HG03066 (cell line): Measurements from ENCODE around the gene PDCD10.

Source experiments
- ATAC-seq: cut with Tn5 transposase; IDR thresholded peaks from one replicate; pipeline ENCODE4 v1.9.1; 2021; ENCODE audit warnings: low read depth; ENCODE audit not compliant: unreplicated experiment

PDCD10 gene

GRCh38 chr3:167735233-167736138, 794 bp upstream of the PDCD10 start, which contains the start of gene SERPINI1:
Gene SERPINI1 (plus strand): TSS chr3:167735721. CDS start chr3:167789129, 53,408 bp downstream.
- ATAC-seq, result peak; percentile 61

GRCh38 chr3:167733961-167734497, 663 bp downstream of the PDCD10 start:
- no peak for ATAC-seq

- no peak for ATAC-seq
Observed at GRCh38 chr3:167732313-167733065, 2.2 kb downstream of the PDCD10 start.

GRCh38 chr3:167731393-167731792, 3.3 kb downstream of the PDCD10 start:
- ATAC-seq, result no peak

- no peak for ATAC-seq
Observed at GRCh38 chr3:167729591-167729990, 5.1 kb downstream of the PDCD10 start.

- ATAC-seq, result no peak
Observed at GRCh38 chr3:167728632-167729323, 5.9 kb downstream of the PDCD10 start.

- ATAC-seq, result no peak
Observed at GRCh38 chr3:167728176-167728575, 6.5 kb downstream of the PDCD10 start.

- ATAC-seq, result no peak
Observed at GRCh38 chr3:167723872-167724271, 10.8 kb downstream of the PDCD10 start.

- ATAC-seq, result no peak
Observed at GRCh38 chr3:167723025-167723512, 11.6 kb downstream of the PDCD10 start.

GRCh38 chr3:167718582-167718981, 16.1 kb downstream of the PDCD10 start:
- no peak for ATAC-seq

- ATAC-seq, result no peak
Observed at GRCh38 chr3:167716920-167717319, 17.8 kb downstream of the PDCD10 start.

- no peak for ATAC-seq
Observed at GRCh38 chr3:167714871-167715270, 19.8 kb downstream of the PDCD10 start.

- no peak for ATAC-seq
Observed at GRCh38 chr3:167712445-167712844, 22.2 kb downstream of the PDCD10 start.

GRCh38 chr3:167711439-167711838, 23.3 kb downstream of the PDCD10 start:
- no peak for ATAC-seq

- ATAC-seq, result no peak
Observed at GRCh38 chr3:167710552-167710951, 24.1 kb downstream of the PDCD10 start.

GRCh38 chr3:167709690-167710089, 25.0 kb downstream of the PDCD10 start:
- ATAC-seq, result no peak

- no peak for ATAC-seq
Observed at GRCh38 chr3:167705840-167706239, 28.9 kb downstream of the PDCD10 start.

GRCh38 chr3:167700926-167701325, 33.8 kb downstream of the PDCD10 start:
- no peak for ATAC-seq

GRCh38 chr3:167700046-167700445, 34.6 kb downstream of the PDCD10 start:
- ATAC-seq, result no peak

GRCh38 chr3:167694121-167694520, 40.6 kb downstream of the PDCD10 start:
- no peak for ATAC-seq
